ENCODE data around the gene AHCTF1.
"Not testable (repeated sequence)": the region's sequence is repeated elsewhere in the genome, so short reads cannot be mapped to it uniquely, and the experiment has no call there.

Gene AHCTF1

GRCh38 chr1:246838118-246838456 lies 93.7 kb downstream of the AHCTF1 start:
- no peak for DNase-seq (ENCODE audit: low read depth in 2 of 2)

- DNase-seq (ENCODE audit: low read depth in 2 of 2), result no peak
Measured at GRCh38 chr1:246837418-246838117, 94.2 kb downstream of the AHCTF1 start.

- DNase-seq (ENCODE audit: low read depth in 2 of 2), result no peak
Measured at GRCh38 chr1:246836209-246836966, 95.4 kb downstream of the AHCTF1 start.

GRCh38 chr1:246831543-246831942 lies 100.2 kb downstream of the AHCTF1 start:
- DNase-seq (ENCODE audit: low read depth in 2 of 2), result no peak

- DNase-seq (ENCODE audit: low read depth in 2 of 2), result no peak
Measured at GRCh38 chr1:246828818-246829217, 102.9 kb downstream of the AHCTF1 start.

GRCh38 chr1:246827396-246827795 lies 104.4 kb downstream of the AHCTF1 start:
- no peak for DNase-seq (ENCODE audit: low read depth in 2 of 2)

- DNase-seq (ENCODE audit: low read depth in 2 of 2), result no peak
Measured at GRCh38 chr1:246825557-246826175, 106.1 kb downstream of the AHCTF1 start.

GRCh38 chr1:246824541-246824940 lies 107.2 kb downstream of the AHCTF1 start:
- no peak for DNase-seq (ENCODE audit: low read depth in 2 of 2)

- not testable (repeated sequence) for DNase-seq (ENCODE audit: low read depth in 2 of 2)
Measured at GRCh38 chr1:246822154-246822553, 109.6 kb downstream of the AHCTF1 start.

- no peak for DNase-seq (ENCODE audit: low read depth in 2 of 2)
Measured at GRCh38 chr1:246820666-246821065, 111.1 kb downstream of the AHCTF1 start.

GRCh38 chr1:246817778-246818177 lies 114.0 kb downstream of the AHCTF1 start:
- not testable (repeated sequence) for DNase-seq (ENCODE audit: low read depth in 2 of 2)

- no peak for DNase-seq (ENCODE audit: low read depth in 2 of 2)
Measured at GRCh38 chr1:246815693-246816270, 116.0 kb downstream of the AHCTF1 start.

GRCh38 chr1:246814890-246815289 lies 116.9 kb downstream of the AHCTF1 start:
- DNase-seq (ENCODE audit: low read depth in 2 of 2), result no peak

GRCh38 chr1:246813325-246813724 lies 118.4 kb downstream of the AHCTF1 start:
- DNase-seq (ENCODE audit: low read depth in 2 of 2), result not testable (repeated sequence)

- DNase-seq (ENCODE audit: low read depth in 2 of 2), result no peak
Measured at GRCh38 chr1:246811985-246812384, 119.8 kb downstream of the AHCTF1 start.

GRCh38 chr1:246809473-246809872 lies 122.3 kb downstream of the AHCTF1 start:
- DNase-seq (ENCODE audit: low read depth in 2 of 2), result no peak

GRCh38 chr1:246805135-246805716 lies 126.5 kb downstream of the AHCTF1 start:
- DNase-seq (ENCODE audit: low read depth in 2 of 2), result no peak

- no peak for DNase-seq (ENCODE audit: low read depth in 2 of 2)
Measured at GRCh38 chr1:246803883-246804282, 127.9 kb downstream of the AHCTF1 start.

GRCh38 chr1:246803373-246803772 lies 128.4 kb downstream of the AHCTF1 start:
- no peak for DNase-seq (ENCODE audit: low read depth in 2 of 2)

- no peak for DNase-seq (ENCODE audit: low read depth in 2 of 2)
Measured at GRCh38 chr1:246801241-246802020, 130.3 kb downstream of the AHCTF1 start.

GRCh38 chr1:246800756-246801155 lies 131.0 kb downstream of the AHCTF1 start:
- no peak for DNase-seq (ENCODE audit: low read depth in 2 of 2)

Measured in stimulated activated CD4-positive, alpha-beta T cell treated with anti-CD3 and anti-CD28 coated beads, Interleukin-4, amount 100 ng/mL, for 48 hours (primary cell).